ENCODE results near the gene ZNF385A. TPM values are rescaled to one million over a fixed set of nuclear protein-coding genes. Genes with fewer than 3 reads are reported as not detected.
"Not testable (repeated sequence)": the region's sequence is repeated elsewhere in the genome, so short reads cannot be mapped to it uniquely, and the experiment has no call there.

The ZNF385A gene
- total RNA-seq, 1 experiment from 2014 or later = 9.5 TPM

DNA sequence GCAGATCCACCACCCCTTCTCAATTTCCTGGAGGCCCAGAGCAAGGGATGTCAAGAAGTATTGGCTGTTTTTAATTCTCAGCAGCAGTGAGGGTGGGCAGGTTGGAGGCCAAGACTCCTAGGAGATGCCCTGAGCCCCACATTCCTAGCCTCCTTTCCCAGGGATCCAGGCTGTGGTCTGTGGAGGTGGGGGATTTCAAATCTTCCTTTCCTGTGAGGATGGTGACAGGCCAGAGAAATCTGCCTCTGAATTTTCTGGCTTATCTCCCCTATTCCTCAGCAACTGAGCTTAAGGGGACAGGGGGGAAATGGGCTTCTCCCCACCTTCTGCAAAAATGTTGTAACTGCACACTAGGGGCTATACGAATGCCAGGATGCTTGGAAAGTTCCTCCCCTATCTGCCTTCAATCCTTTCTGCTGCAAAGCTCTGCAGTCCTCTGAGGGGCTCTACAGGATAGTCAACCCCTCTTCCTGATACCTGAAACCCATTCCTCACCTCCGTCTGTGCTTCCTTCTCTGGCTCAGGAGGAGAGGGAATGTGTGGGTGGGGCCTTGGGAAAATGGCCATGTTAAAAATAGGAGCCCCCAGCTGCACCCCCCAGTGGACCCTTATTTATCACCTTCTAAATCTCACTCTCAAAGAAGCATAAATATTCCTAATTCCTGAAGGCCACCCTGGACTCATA is 26.9 kb downstream of the ZNF385A start:
- CTCF ChIA-PET = interaction anchor here (0.6 to 2.3 kb wide), 2 partner anchors 33 to 142 kb away, joined by 3 to 7 read pairs; partner anchors contain the start of gene COPZ1
- Mint-ChIP-seq H3K4me1 (ENCODE audit: low read depth, unreplicated experiment) (peaks cover 8% of the 10 kb centered on the region), H3K36me3 (ENCODE audit: insufficient read depth, unreplicated experiment) (peaks cover 4% of the 10 kb centered on the region), H3K9me3 (ENCODE audit: low read depth, unreplicated experiment) (no peaks in the 10 kb centered on the region), H3K4me3 (ENCODE audit: low read depth, unreplicated experiment) (no peak overlapping the region), H3K27ac (ENCODE audit: unreplicated experiment) (no peak overlapping the region), H3K27me3 (ENCODE audit: unreplicated experiment) (peaks cover 2% of the 10 kb centered on the region)
- no peak for TF ChIP-seq CTCF (IDR thresholded peaks at IDR 0.05; ENCODE audit: unreplicated experiment)
- intact Hi-C loops (cut with micrococcal nuclease; ENCODE audit: unreplicated experiment) = loop anchor here (2.0 kb wide), 1 partner anchor 33 kb away; the partner anchor contains the start of gene COPZ1
- DNase-seq = no peak
- BruUV-seq (replicated peaks) = no TSS peak

DNA sequence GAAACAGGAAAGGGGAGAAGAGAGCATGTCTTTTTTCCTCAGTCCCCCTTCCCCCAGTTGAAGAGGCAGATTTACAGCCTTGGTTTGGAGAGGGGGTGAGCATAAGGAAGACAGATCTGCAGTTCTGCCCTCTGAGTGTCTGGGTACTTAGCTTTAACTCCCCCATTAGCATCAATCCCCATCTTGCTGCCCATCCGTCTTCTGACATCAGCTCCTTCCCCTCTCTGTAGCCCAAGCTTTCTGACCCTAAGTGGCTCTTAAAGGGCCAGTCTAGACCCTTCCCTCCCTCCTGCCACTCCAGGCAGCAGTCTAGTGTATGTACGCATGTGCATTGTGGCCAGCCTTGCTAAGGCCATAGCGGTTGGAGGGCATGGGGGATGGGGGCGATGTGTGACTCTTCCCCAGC is 27.6 kb downstream of the ZNF385A start:
- intact Hi-C loops (cut with micrococcal nuclease; ENCODE audit: unreplicated experiment) = no loop called here
- Mint-ChIP-seq H3K4me1 (ENCODE audit: low read depth, unreplicated experiment) (peaks cover 8% of the 10 kb centered on the region), H3K9me3 (ENCODE audit: low read depth, unreplicated experiment) (no peaks in the 10 kb centered on the region), H3K36me3 (ENCODE audit: insufficient read depth, unreplicated experiment) (peaks cover 4% of the 10 kb centered on the region), H3K27me3 (ENCODE audit: unreplicated experiment) (no peaks in the 10 kb centered on the region), H3K4me3 (ENCODE audit: low read depth, unreplicated experiment) (no peak overlapping the region), H3K27ac (ENCODE audit: unreplicated experiment) (no peak overlapping the region)
- no peak for TF ChIP-seq CTCF (IDR thresholded peaks at IDR 0.05; ENCODE audit: unreplicated experiment)
- no TSS peak for BruUV-seq (replicated peaks)
- no peak for DNase-seq
- CTCF ChIA-PET = interaction anchor here (0.5 kb wide), 1 partner anchor 32 kb away, joined by 3 read pairs; the partner anchor contains the start of gene COPZ1

DNA sequence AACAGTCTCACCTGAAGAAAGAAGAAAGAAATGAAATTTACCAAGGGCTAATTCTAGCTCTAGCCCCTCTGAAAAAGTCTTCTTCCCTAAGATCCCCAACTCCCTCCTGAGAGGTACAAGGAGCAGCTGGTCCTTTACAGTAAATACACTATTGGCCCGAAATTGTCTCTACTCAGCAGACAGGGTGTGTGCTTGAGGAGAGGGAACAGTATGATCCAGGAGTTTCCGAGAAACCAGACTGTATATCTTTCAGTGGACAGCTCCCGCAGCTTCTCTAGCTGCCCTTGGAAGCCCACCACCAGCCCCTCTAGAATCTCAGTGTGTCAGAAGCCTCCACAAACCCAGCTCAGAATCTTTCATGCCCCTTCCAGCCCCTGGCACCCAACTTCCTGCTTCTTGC is 28.3 kb downstream of the ZNF385A start:
- Mint-ChIP-seq H3K4me1 (ENCODE audit: low read depth, unreplicated experiment) (peaks cover 8% of the 10 kb centered on the region), H3K4me3 (ENCODE audit: low read depth, unreplicated experiment) (no peak overlapping the region), H3K27ac (ENCODE audit: unreplicated experiment) (no peak overlapping the region), H3K27me3 (ENCODE audit: unreplicated experiment) (no peaks in the 10 kb centered on the region), H3K9me3 (ENCODE audit: low read depth, unreplicated experiment) (no peaks in the 10 kb centered on the region), H3K36me3 (ENCODE audit: insufficient read depth, unreplicated experiment) (peaks cover 9% of the 10 kb centered on the region)
- DNase-seq = no peak
- no peak for TF ChIP-seq CTCF (IDR thresholded peaks at IDR 0.05; ENCODE audit: unreplicated experiment)
- intact Hi-C loops (cut with micrococcal nuclease; ENCODE audit: unreplicated experiment) = no loop called here
- BruUV-seq (replicated peaks) = no TSS peak
- CTCF ChIA-PET = no interaction called here

GRCh38 chr12:54355104-54355815 is 29.3 kb downstream of the ZNF385A start:
- Mint-ChIP-seq H3K36me3 (ENCODE audit: insufficient read depth, unreplicated experiment) (peaks cover 15% of the 10 kb centered on the region), H3K27me3 (ENCODE audit: unreplicated experiment) (no peaks in the 10 kb centered on the region), H3K27ac (ENCODE audit: unreplicated experiment) (no peak overlapping the region), H3K4me1 (ENCODE audit: low read depth, unreplicated experiment) (peaks cover under 1% of the 10 kb centered on the region), H3K9me3 (ENCODE audit: low read depth, unreplicated experiment) (no peaks in the 10 kb centered on the region), H3K4me3 (ENCODE audit: low read depth, unreplicated experiment) (no peak overlapping the region)
- no peak for DNase-seq
- no TSS peak for BruUV-seq (replicated peaks)
- TF ChIP-seq CTCF (IDR thresholded peaks at IDR 0.05; ENCODE audit: unreplicated experiment) = no peak
- CTCF ChIA-PET = no interaction called here
- intact Hi-C loops (cut with micrococcal nuclease; ENCODE audit: unreplicated experiment) = no loop called here

DNA sequence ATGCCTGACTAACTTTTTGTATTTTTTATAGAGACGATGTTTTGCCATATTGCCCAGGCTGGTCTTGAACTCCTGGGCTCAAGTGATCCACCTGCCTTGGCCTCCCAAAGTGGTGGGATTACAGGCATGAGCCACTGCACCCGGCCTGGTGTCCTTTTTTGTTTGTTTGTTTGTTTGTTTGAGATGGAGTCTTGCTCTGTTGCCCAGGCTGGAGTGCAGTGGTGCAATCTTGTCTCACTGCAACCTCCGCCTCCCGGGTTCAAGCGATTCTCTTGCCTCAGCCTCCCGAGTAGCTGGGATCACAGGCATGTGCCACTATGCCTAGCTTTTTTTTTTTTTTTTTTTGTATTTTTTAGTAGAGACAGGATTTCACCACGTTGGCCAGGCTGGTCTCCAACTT is 30.3 kb downstream of the ZNF385A start:
- CTCF ChIA-PET = interaction anchor here (0.7 kb wide), 1 partner anchor 54 kb away, joined by 4 read pairs; no protein-coding TSS in a partner anchor
- peaks cover 24% of the 10 kb centered on the region for H3K36me3 Mint-ChIP-seq (ENCODE audit: insufficient read depth, unreplicated experiment)
- DNase-seq; H3K4me3 Mint-ChIP-seq (ENCODE audit: low read depth, unreplicated experiment); H3K27me3 Mint-ChIP-seq (ENCODE audit: unreplicated experiment); H3K4me1 Mint-ChIP-seq (ENCODE audit: low read depth, unreplicated experiment); BruUV-seq (replicated peaks); intact Hi-C loops (cut with micrococcal nuclease; ENCODE audit: unreplicated experiment); H3K9me3 Mint-ChIP-seq (ENCODE audit: low read depth, unreplicated experiment); H3K27ac Mint-ChIP-seq (ENCODE audit: unreplicated experiment): not testable (repeated sequence)
